ENCODE measurements around the gene SERPINA4. TPM values are rescaled to one million over a fixed set of nuclear protein-coding genes. Genes with fewer than 3 reads are reported as not detected.

The SERPINA4 gene
- total RNA-seq, 4 donors from 2014 or later = not detected

GRCh38 chr14:94586635-94587034, 25.4 kb downstream of the SERPINA4 start:
- intact Hi-C loops (cut with DNase I; ENCODE audit: low total_unique reads) = no loop called here
- no peak overlapping the region for H3K27ac ChIP-seq
- DNase-seq = no peak
- no peaks in the 10 kb centered on the region for H3K4me1 ChIP-seq
- no peaks in the 10 kb centered on the region for H3K36me3 ChIP-seq
- TF ChIP-seq EP300 (IDR thresholded peaks at IDR 0.05; ENCODE audit: low read depth) (no peak), POLR2A (IDR thresholded peaks at IDR 0.05) (no peak), CTCF (IDR thresholded peaks at IDR 0.05) (no peak), POLR2AphosphoS5 (IDR thresholded peaks at IDR 0.05) (no peak)
- H3K9me3 ChIP-seq = no peaks in the 10 kb centered on the region
- WGBS, 2 donors (ENCODE audit: low coverage in 1 of 2) = 81 to 90% methylated on average over 2 to 4 of the region's 4 CpGs
- in situ Hi-C loops (cut with MboI; ENCODE audit: low pct_ligation_motif_present in 1 of 4, low pct_unique_long_range_greater_than_20kb in 1 of 4, low sequenced_read_pairs in 3 of 4) = no loop called here
- H3K4me3 ChIP-seq = no peak overlapping the region
- H3K27me3 ChIP-seq = no peaks in the 10 kb centered on the region

GRCh38 chr14:94588311-94588710, 27.1 kb downstream of the SERPINA4 start:
- H3K27me3 ChIP-seq = no peaks in the 10 kb centered on the region
- H3K4me1 ChIP-seq = no peaks in the 10 kb centered on the region
- H3K9me3 ChIP-seq = no peaks in the 10 kb centered on the region
- no peak for DNase-seq
- TF ChIP-seq POLR2AphosphoS5 (IDR thresholded peaks at IDR 0.05) = no peak
- no peak for TF ChIP-seq POLR2A (IDR thresholded peaks at IDR 0.05)
- no peak for TF ChIP-seq EP300 (IDR thresholded peaks at IDR 0.05; ENCODE audit: low read depth)
- no peak for TF ChIP-seq CTCF (IDR thresholded peaks at IDR 0.05)
- 84% methylated on average over 4 of the region's 4 CpGs; no CpG with 5 or more reads in 1 of the 2 donors for WGBS, 2 donors (ENCODE audit: low coverage in 1 of 2)
- H3K4me3 ChIP-seq = no peak overlapping the region
- no peaks in the 10 kb centered on the region for H3K36me3 ChIP-seq
- in situ Hi-C loops (cut with MboI; ENCODE audit: low pct_ligation_motif_present in 1 of 4, low pct_unique_long_range_greater_than_20kb in 1 of 4, low sequenced_read_pairs in 3 of 4) = no loop called here
- intact Hi-C loops (cut with DNase I; ENCODE audit: low total_unique reads) = no loop called here
- no peak overlapping the region for H3K27ac ChIP-seq

- in situ Hi-C loops (cut with MboI; ENCODE audit: low pct_ligation_motif_present in 1 of 4, low pct_unique_long_range_greater_than_20kb in 1 of 4, low sequenced_read_pairs in 3 of 4) = no loop called here
- H3K9me3 ChIP-seq = no peaks in the 10 kb centered on the region
- intact Hi-C loops (cut with DNase I; ENCODE audit: low total_unique reads) = no loop called here
Measured at GRCh38 chr14:94591073-94591472, 29.8 kb downstream of the SERPINA4 start.

GRCh38 chr14:94591871-94592270, 30.6 kb downstream of the SERPINA4 start:
- no peak for DNase-seq
- WGBS, 2 donors (ENCODE audit: low coverage in 1 of 2) = 80 to 88% methylated on average over 2 to 6 of the region's 8 CpGs
- H3K36me3 ChIP-seq = no peaks in the 10 kb centered on the region
- no peaks in the 10 kb centered on the region for H3K4me1 ChIP-seq
- H3K27ac ChIP-seq = no peak overlapping the region
- no peaks in the 10 kb centered on the region for H3K9me3 ChIP-seq
- intact Hi-C loops (cut with DNase I; ENCODE audit: low total_unique reads) = no loop called here
- no peaks in the 10 kb centered on the region for H3K27me3 ChIP-seq
- in situ Hi-C loops (cut with MboI; ENCODE audit: low pct_ligation_motif_present in 1 of 4, low pct_unique_long_range_greater_than_20kb in 1 of 4, low sequenced_read_pairs in 3 of 4) = no loop called here
- no peak overlapping the region for H3K4me3 ChIP-seq
- TF ChIP-seq POLR2A (IDR thresholded peaks at IDR 0.05) (no peak), EP300 (IDR thresholded peaks at IDR 0.05; ENCODE audit: low read depth) (no peak), CTCF (IDR thresholded peaks at IDR 0.05) (no peak), POLR2AphosphoS5 (IDR thresholded peaks at IDR 0.05) (no peak)

More at GRCh38 chr14:94591073-94591472, 29.8 kb downstream of the SERPINA4 start:
- Histone ChIP-seq H3K27me3 (no peaks in the 10 kb centered on the region), H3K4me3 (no peak overlapping the region), H3K4me1 (no peaks in the 10 kb centered on the region), H3K36me3 (no peaks in the 10 kb centered on the region), H3K27ac (no peak overlapping the region)
- no peak for TF ChIP-seq POLR2A (IDR thresholded peaks at IDR 0.05)
- no peak for TF ChIP-seq EP300 (IDR thresholded peaks at IDR 0.05; ENCODE audit: low read depth)
- no peak for TF ChIP-seq POLR2AphosphoS5 (IDR thresholded peaks at IDR 0.05)
- TF ChIP-seq CTCF (IDR thresholded peaks at IDR 0.05) = no peak
- no peak for DNase-seq

Measured in transverse colon (tissue), 4 donors.